RWPE1 (cell line): Measurements from ENCODE around the gene PLEKHG4B.

Source experiments
- CTCF ChIA-PET: fragments of 350-600 bp; sonication (Branson Sonifier 250); formaldehyde crosslinking; extraction: SDS; loops from one replicate; lab custom pipeline; 2021; lab: Yijun Ruan, JAX
- POLR2A ChIA-PET: fragments of 400-600 bp; formaldehyde crosslinking; extraction: SDS; loops from one replicate; lab custom pipeline; 2020; ENCODE audit warnings: antibody characterized with exemption; ENCODE audit not compliant: low non-redundant PET; lab: Yijun Ruan, JAX
- DNase-seq: peaks from one replicate; pipeline ENCODE4 v3.0.0; 2012; ENCODE audit warnings: low spot score
- H3K27ac ChIP-seq: fragments of 450-650 bp; 2 replicates; pipeline ENCODE4 v1.5.1; 2017
- CTCF ChIP-seq: fragments of 450-650 bp; conservative IDR thresholded peaks from 2 replicates; pipeline ENCODE4 v1.5.1; 2017; ENCODE audit warnings: low read depth, mild to moderate bottlenecking

Gene PLEKHG4B

GRCh38 chr5:85334-85995 lies 6.5 kb upstream of the PLEKHG4B start:
- no peak overlapping the region for H3K27ac ChIP-seq
- TF ChIP-seq CTCF = no peak
- DNase-seq = no peak
- POLR2A ChIA-PET = no interaction called here
- CTCF ChIA-PET = no interaction called here

GRCh38 chr5:89337-90286 lies 2.4 kb upstream of the PLEKHG4B start:
- POLR2A ChIA-PET = no interaction called here
- H3K27ac ChIP-seq = no peak overlapping the region
- DNase-seq = no peak
- TF ChIP-seq CTCF = no peak
- CTCF ChIA-PET = no interaction called here

GRCh38 chr5:90590-91547 lies 1.1 kb upstream of the PLEKHG4B start:
- TF ChIP-seq CTCF = no peak
- POLR2A ChIA-PET = no interaction called here
- DNase-seq = no peak
- no peak overlapping the region for H3K27ac ChIP-seq
- CTCF ChIA-PET = interaction anchor here (0.7 kb wide), 1 partner anchor 34 kb away, joined by 3 read pairs; no protein-coding TSS in a partner anchor

GRCh38 chr5:92401-93220 lies 643 bp downstream of the PLEKHG4B start:
- no peak overlapping the region for H3K27ac ChIP-seq
- no peak for DNase-seq
- POLR2A ChIA-PET = no interaction called here
- TF ChIP-seq CTCF = no peak
- CTCF ChIA-PET = no interaction called here

DNA sequence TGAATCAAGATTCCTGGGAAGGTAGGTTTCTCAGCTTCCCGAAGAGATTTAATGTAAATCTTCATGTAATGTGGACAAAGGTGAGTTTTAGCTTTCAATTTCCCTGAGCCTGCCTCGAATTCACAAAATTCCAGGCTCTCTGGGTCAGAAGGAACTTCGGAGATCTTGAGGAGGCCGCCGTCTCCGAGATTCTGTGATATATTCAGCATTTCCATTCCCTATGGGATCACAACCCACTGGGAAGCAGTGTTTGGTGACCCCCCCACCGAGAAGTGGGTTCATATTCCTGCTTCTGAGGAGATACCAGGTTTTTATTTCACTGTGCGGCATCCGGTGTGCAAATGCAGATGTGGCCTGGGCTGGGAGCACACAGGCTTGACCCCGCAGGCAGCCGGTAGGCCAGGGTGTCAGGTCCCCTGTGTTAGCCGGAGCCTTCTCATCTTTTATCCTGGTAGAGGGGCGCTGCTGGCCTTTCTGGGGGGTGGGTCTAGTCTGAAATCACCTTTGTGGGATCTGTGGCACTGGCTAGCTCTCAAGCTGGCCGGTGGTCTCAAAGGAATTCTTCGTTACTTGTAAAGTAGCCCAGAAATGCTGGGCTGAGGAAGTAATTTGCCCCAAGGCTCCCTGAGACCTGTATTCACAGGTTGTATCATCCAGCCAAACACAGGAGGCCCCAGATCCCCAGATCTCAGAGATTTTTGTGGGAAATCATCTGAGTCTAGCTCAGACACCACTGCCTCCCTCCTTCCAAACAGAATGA lies 1.4 kb downstream of the PLEKHG4B start:
- POLR2A ChIA-PET = no interaction called here
- no peak for DNase-seq
- TF ChIP-seq CTCF = no peak
- CTCF ChIA-PET = no interaction called here
- no peak overlapping the region for H3K27ac ChIP-seq
